Testis (tissue), 3 donors: ENCODE data around the gene SLC4A1AP. TPM values are rescaled to one million over a fixed set of nuclear protein-coding genes. Genes with fewer than 3 reads are reported as not detected.
"Not testable (repeated sequence)": the region's sequence is repeated elsewhere in the genome, so short reads cannot be mapped to it uniquely, and the experiment has no call there.

Experiments used
- DNase-seq: peaks from one replicate; pipeline ENCODE4 v3.0.0-alpha.2; 2019
- H3K27ac ChIP-seq, 2 donors: fragments of 200-600 bp; sonication (generic); one replicate each; pipeline ENCODE4 v1.5.1; 2019
- H3K27me3 ChIP-seq: fragments of 200-600 bp; sonication (generic); one replicate; pipeline ENCODE4 v1.5.1; 2019
- H3K36me3 ChIP-seq: fragments of 200-600 bp; sonication (generic); one replicate; pipeline ENCODE4 v1.5.1; 2017; ENCODE audit warnings: low read depth; ENCODE audit errors: missing control alignments
- H3K4me1 ChIP-seq: fragments of 200-600 bp; sonication (generic); one replicate; pipeline ENCODE4 v1.5.1; 2019
- H3K4me3 ChIP-seq, 2 donors: fragments of 200-600 bp; sonication (generic); one replicate each; pipeline ENCODE4 v1.5.1; 2017 to 2019
- H3K9me3 ChIP-seq: fragments of 200-600 bp; sonication (generic); one replicate; pipeline ENCODE4 v1.5.1; 2017
- POLR2A ChIP-seq: fragments of 450-650 bp; IDR thresholded peaks from one replicate; pipeline ENCODE4 v1.6.1; 2017; ENCODE audit warnings: antibody characterized with exemption, mild to moderate bottlenecking, moderate library complexity
- WGBS, 2 donors: methylation state at CpG; one replicate each; pipeline ENCODE4 v1.1.5; 2018; 5-methylcytosine and 5-hydroxymethylcytosine counted together
- intact Hi-C: fragments of 100-400 bp; cut with DNase I; formaldehyde crosslinking; loops from one replicate; pipeline ENCODE4 v1.15.1; 2023; ENCODE audit warnings: low total_unique reads
- polyA plus RNA-seq: library from polyadenylated mRNA; stranded (reverse); fragments of 350-450 nt; fragmentation: Illumina TruSeq; extraction: RNeasy Lipid Tissue Mini Kit (QIAGEN cat#74804); gene quantifications from one replicate; pipeline ENCODE4 v1.2.3, GENCODE V29; 2014; ENCODE audit warnings: low read depth, low replicate concordance; ENCODE audit not compliant: insufficient read depth
- total RNA-seq, 2 donors: library from RNA; depleted of rRNA; stranded (reverse); fragments of >200 nt; gene quantifications; one replicate each; pipeline ENCODE4 v1.2.3, GENCODE V29; 2016
- TF ChIP-seq, protein P1 (sequence below), 3 experiments: fragments of 450-650 bp in 2 of 3; fragments of 200-600 bp in 1 of 3; sonication (generic) in 1 of 3; IDR thresholded peaks; one replicate each; pipeline ENCODE4 v1.5.1; 2016 to 2019; ENCODE audit warnings: antibody characterized with exemption in 3 of 3, mild to moderate bottlenecking in 2 of 3, moderate library complexity in 1 of 3

The SLC4A1AP gene
- total and polyA plus RNA-seq, 3 donors from 2014 or later: 55.3 to 60.5 (median 56.5) TPM

DNA sequence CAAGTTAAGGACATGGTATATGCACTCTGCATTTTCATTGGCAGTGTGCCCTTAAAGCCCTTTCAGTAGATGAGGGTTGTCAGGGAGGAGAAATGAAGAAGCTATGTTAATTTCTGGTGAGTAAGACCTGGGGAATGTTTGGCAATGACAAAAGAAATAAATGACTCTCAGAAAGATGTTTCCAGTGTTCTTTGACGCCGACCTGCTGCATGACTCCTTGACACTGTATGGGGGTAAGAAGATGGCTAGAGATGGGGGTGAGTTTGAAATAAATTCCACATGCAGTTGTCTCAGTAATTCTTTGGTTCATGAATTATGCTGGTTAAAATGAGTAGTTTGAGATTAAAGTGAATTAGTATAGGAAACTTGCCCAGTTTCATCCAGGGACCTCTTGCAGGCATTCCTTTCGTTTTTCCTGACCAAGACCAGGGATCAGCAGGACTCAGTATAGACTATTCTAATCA, 40.7 kb upstream of the SLC4A1AP start:
- intact Hi-C loops: no loop called here
- Histone ChIP-seq H3K9me3 (no peaks in the 10 kb centered on the region), H3K4me3 (no peak overlapping the region), H3K36me3 (no peaks in the 10 kb centered on the region), H3K27me3 (no peaks in the 10 kb centered on the region), H3K4me1 (peaks cover 2% of the 10 kb centered on the region), H3K27ac (no peak overlapping the region)
- no peak for TF ChIP-seq POLR2A
- TF ChIP-seq, protein P1, sequence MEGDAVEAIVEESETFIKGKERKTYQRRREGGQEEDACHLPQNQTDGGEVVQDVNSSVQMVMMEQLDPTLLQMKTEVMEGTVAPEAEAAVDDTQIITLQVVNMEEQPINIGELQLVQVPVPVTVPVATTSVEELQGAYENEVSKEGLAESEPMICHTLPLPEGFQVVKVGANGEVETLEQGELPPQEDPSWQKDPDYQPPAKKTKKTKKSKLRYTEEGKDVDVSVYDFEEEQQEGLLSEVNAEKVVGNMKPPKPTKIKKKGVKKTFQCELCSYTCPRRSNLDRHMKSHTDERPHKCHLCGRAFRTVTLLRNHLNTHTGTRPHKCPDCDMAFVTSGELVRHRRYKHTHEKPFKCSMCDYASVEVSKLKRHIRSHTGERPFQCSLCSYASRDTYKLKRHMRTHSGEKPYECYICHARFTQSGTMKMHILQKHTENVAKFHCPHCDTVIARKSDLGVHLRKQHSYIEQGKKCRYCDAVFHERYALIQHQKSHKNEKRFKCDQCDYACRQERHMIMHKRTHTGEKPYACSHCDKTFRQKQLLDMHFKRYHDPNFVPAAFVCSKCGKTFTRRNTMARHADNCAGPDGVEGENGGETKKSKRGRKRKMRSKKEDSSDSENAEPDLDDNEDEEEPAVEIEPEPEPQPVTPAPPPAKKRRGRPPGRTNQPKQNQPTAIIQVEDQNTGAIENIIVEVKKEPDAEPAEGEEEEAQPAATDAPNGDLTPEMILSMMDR (IDR thresholded peaks at IDR 0.05): no peak
- no peak for DNase-seq
- 87 to 93% methylated on average over 3 of the region's 3 CpGs for WGBS, 2 donors

DNA sequence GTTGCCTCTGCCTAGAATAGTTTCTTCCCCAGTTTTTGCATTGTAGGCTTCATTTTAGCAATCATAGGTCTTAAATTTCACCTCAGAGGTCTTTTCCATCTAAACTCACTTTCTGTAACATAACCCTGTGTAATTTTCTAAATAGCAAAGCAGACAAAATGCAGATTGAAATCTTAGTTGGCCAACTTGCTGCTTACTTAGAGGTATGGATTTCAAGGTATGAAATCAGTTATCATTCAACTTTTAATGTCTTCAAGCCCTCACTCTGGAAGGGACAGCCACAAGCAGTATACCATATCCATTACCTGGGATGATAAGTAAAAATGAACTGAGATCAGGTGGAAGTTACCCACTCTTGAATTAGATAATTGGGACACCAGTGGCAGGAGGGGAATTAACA, 38.7 kb upstream of the SLC4A1AP start:
- no peaks in the 10 kb centered on the region for H3K9me3 ChIP-seq
- TF ChIP-seq, protein P1 (IDR thresholded peaks at IDR 0.05): no peak
- TF ChIP-seq POLR2A: no peak
- intact Hi-C loops: no loop called here

DNA sequence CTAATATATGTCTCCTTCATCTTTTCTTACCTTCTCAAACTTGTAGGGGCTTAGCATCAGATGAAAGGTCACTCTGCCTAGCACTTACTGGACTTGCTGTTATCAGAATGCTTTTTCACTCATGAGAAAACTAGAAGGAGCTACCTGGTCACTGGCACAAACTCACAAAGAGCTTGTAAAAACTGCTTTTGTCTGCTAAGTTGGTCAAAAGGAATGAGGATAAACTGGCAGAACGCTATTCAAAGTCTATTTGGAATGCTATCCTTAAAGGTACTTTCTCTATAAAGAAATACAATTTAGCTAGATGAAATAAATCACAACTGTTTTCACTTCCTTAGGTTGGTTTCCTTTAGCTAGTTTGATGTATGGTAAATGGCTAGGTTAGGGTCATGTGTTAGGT, 37.4 kb upstream of the SLC4A1AP start:
- H3K27me3 ChIP-seq, H3K9me3 ChIP-seq, H3K27ac ChIP-seq, H3K4me1 ChIP-seq, DNase-seq, H3K36me3 ChIP-seq, intact Hi-C loops, H3K4me3 ChIP-seq: not testable (repeated sequence)
- WGBS, 2 donors: 74 to 80% methylated on average over 1 of the region's 1 CpG

More for the DNA sequence above, 38.7 kb upstream of the SLC4A1AP start:
- Histone ChIP-seq H3K36me3 (no peaks in the 10 kb centered on the region), H3K4me1 (peaks cover 5% of the 10 kb centered on the region), H3K27ac (no peak overlapping the region), H3K27me3 (no peaks in the 10 kb centered on the region), H3K4me3 (no peak overlapping the region)
- DNase-seq: no peak

DNA sequence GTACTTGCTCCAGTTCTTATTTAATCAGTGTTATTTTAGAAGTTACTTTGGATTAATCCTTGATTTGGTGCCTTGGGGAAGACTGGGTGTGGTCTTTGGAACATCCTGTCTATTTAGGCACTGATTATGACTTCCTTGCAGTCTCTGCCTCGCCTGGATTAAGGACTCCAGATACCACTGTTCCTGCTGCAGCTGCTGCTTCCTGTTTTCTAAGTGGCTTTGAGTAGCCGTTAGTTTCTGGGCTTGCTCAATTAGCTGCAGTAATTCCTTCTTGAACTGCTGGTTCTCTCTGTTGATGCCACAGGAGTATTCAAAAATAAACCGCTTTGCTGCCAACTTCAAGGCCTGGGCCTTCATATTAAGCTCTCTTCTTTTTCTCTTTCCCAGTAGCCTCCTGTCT, 36.8 kb upstream of the SLC4A1AP start:
- H3K4me3 ChIP-seq, H3K9me3 ChIP-seq, H3K27me3 ChIP-seq, H3K4me1 ChIP-seq, DNase-seq, H3K36me3 ChIP-seq, intact Hi-C loops: not testable (repeated sequence)
- peak overlapping the region in 1 of 2 donors; percentile 20 for H3K27ac ChIP-seq
- 22 to 45% methylated on average over 3 of the region's 3 CpGs for WGBS, 2 donors

DNA sequence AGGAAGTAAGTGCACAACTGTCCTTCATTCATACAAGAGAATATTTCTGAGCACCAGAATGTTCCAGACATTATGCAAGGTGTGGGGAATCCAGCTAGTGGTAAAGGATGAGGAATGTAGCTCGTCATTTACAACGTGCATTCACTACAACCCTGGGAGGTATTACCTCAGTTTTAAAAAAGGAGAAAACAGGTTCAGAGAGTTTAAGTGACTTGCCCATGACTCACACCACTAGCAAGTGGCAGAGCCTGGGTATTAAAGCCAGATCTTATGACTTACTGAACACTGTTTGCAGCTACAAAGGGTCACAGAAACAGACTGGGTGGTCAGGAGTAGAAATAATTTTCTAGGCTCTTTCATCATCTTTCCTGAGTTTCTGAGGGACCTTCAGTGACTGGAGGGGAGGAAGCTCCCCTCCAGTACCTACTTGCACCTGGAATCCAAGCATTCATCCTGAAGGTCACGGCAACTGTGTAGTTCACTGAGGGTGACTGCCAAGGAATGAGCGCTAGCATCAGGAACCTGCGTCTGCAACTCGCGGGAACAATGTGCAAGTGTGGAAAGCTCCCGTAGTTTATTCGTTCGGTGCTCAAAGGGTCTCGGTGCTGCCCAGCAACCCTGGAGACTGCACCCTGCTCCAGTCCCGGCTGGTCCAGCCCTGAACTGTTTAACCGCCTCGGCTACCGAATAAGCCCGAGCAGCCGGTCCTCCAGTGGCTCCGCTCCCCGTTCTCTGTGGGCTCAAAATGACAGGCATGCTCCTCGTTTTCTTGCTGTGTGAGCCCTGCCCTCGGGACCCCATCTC, 35.5 kb upstream of the SLC4A1AP start:
- no peaks in the 10 kb centered on the region for H3K27me3 ChIP-seq
- H3K9me3 ChIP-seq: no peaks in the 10 kb centered on the region
- H3K4me1 ChIP-seq: peaks cover 5% of the 10 kb centered on the region
- peak overlapping the region; percentile 66 to 79 for H3K4me3 ChIP-seq
- no peak for DNase-seq
- H3K36me3 ChIP-seq: no peaks in the 10 kb centered on the region
- TF ChIP-seq POLR2A: no peak
- TF ChIP-seq, protein P1 (IDR thresholded peaks at IDR 0.05): no peak
- WGBS, 2 donors: 4% methylated on average over 11 to 21 of the region's 21 CpGs
- peak overlapping the region; percentile 68 to 84 for H3K27ac ChIP-seq
- intact Hi-C loops: no loop called here
